B cell (primary cell): ENCODE measurements around the gene MRAS. TPM values are rescaled to one million over a fixed set of nuclear protein-coding genes. Genes with fewer than 3 reads are reported as not detected.

Experiments
- ATAC-seq: fragments of 200-7000 bp; cut with Tn5 transposase; one replicate; pipeline ENCODE4 v1.10.0; 2021; ENCODE audit warnings: low read depth, mild to moderate bottlenecking, moderate number of reproducible peaks, moderate library complexity
- CTCF ChIA-PET: fragments of 350-600 bp; sonication (Branson Sonifier 250); formaldehyde crosslinking; loops from one replicate; lab custom pipeline; 2021; ENCODE audit warnings: antibody characterized with exemption, inconsistent platforms; lab: Charles Lee
- POLR2A ChIA-PET: fragments of 350-600 bp; sonication (Branson Sonifier 250); formaldehyde crosslinking; loops from one replicate; lab custom pipeline; 2021; ENCODE audit warnings: antibody characterized with exemption; lab: Charles Lee
- DNase-seq: peaks from one replicate; pipeline ENCODE4 v3.0.0; 2013
- H2AFZ ChIP-seq: 2 replicates; pipeline ENCODE4 v1.6.1; 2012; ENCODE audit warnings: mild to moderate bottlenecking, low read depth, low read length; ENCODE audit not compliant: insufficient read depth, poor library complexity, severe bottlenecking
- H3K27ac ChIP-seq, 2 donors: 1 replicate in 1 of 2; 2 replicates in 1 of 2; pipeline ENCODE4 v1.5.1; 2012 to 2013; ENCODE audit warnings: low read length in 2 of 2, mild to moderate bottlenecking in 2 of 2, moderate library complexity in 1 of 2
- H3K27me3 ChIP-seq, 4 experiments: fragments of 200-600 bp in 1 of 4; sonication (generic) in 1 of 4; replicated peaks in 1 of 4; 1 replicate in 2 of 4; 2 replicates in 2 of 4; pipeline versions ENCODE4 v1.6.1 to v1.7.0; 2013 to 2016; ENCODE audit warnings: low read length in 3 of 4, mild to moderate bottlenecking in 2 of 4, mixed read lengths in 1 of 4, moderate library complexity in 1 of 4; ENCODE audit not compliant: insufficient read depth in 4 of 4, control insufficient read depth in 3 of 4; ENCODE audit errors: control extremely low read depth in 1 of 4
- H3K36me3 ChIP-seq, 2 experiments: replicated peaks in 1 of 2; 1 replicate in 1 of 2; 2 replicates in 1 of 2; pipeline versions ENCODE4 v1.6.1 to v1.7.1; 2013; ENCODE audit warnings: low read length in 1 of 2; ENCODE audit not compliant: insufficient read depth in 2 of 2, control insufficient read depth in 1 of 2; ENCODE audit errors: control extremely low read depth in 1 of 2, extremely low read depth in 1 of 2
- H3K4me1 ChIP-seq, 2 donors: fragments of 200-600 bp in 1 of 2; sonication (generic) in 1 of 2; 1 replicate in 1 of 2; 2 replicates in 1 of 2; pipeline versions ENCODE4 v1.5.1 to v1.6.1; 2013 to 2017; ENCODE audit warnings: low read length in 2 of 2; ENCODE audit not compliant: control insufficient read depth in 2 of 2, insufficient read depth in 2 of 2
- H3K4me2 ChIP-seq: replicated peaks from 2 replicates; pipeline ENCODE3; 2012; ENCODE audit warnings: mild to moderate bottlenecking, low read depth, low read length; ENCODE audit not compliant: poor library complexity, severe bottlenecking
- H3K4me3 ChIP-seq, 5 experiments: fragments of 200-600 bp in 1 of 5; sonication (generic) in 1 of 5; 1 replicate in 3 of 5; 2 replicates in 2 of 5; pipeline versions ENCODE4 v1.5.1 to v1.7.0; 2011 to 2016; ENCODE audit warnings: low read length in 4 of 5, mild to moderate bottlenecking in 4 of 5, low read depth in 2 of 5, control low read depth in 1 of 5, moderate library complexity in 1 of 5; ENCODE audit not compliant: insufficient read depth in 1 of 5; ENCODE audit errors: control extremely low read depth in 1 of 5, extremely low read depth in 1 of 5
- H3K79me2 ChIP-seq: fragments of 200-600 bp; sonication (generic); one replicate; pipeline ENCODE4 v1.6.0; 2016; ENCODE audit warnings: low read length; ENCODE audit not compliant: control insufficient read depth, insufficient read depth
- H3K9ac ChIP-seq: fragments of 200-600 bp; sonication (generic); 2 replicates; pipeline ENCODE4 v1.6.1; 2017; ENCODE audit warnings: mild to moderate bottlenecking, low read length, moderate library complexity
- H3K9me3 ChIP-seq, 3 donors: one replicate each; pipeline versions ENCODE4 v1.6.1 to v1.7.1; 2013; ENCODE audit warnings: low read length in 2 of 3; ENCODE audit not compliant: control insufficient read depth in 2 of 3, insufficient read depth in 1 of 3; ENCODE audit errors: control extremely low read depth in 1 of 3
- H4K20me1 ChIP-seq: 2 replicates; pipeline ENCODE4 v1.6.0; 2012; ENCODE audit warnings: mild to moderate bottlenecking, low read length; ENCODE audit not compliant: insufficient read depth, control insufficient read depth, poor library complexity, severe bottlenecking
- H3K27ac Mint-ChIP-seq: one replicate; pipeline ENCODE4 v1.8.0; 2021; ENCODE audit warnings: mixed read lengths
- H3K27me3 Mint-ChIP-seq: one replicate; pipeline ENCODE4 v1.8.0; 2021; ENCODE audit warnings: mixed read lengths
- H3K4me1 Mint-ChIP-seq: one replicate; pipeline ENCODE4 v1.8.0; 2021; ENCODE audit warnings: mixed read lengths
- H3K4me3 Mint-ChIP-seq: one replicate; pipeline ENCODE4 v1.8.0; 2021; ENCODE audit warnings: mixed read lengths
- H3K9me3 Mint-ChIP-seq: one replicate; pipeline ENCODE4 v1.8.0; 2022; ENCODE audit warnings: mixed read lengths; ENCODE audit not compliant: insufficient read depth
- EZH2 ChIP-seq: IDR thresholded peaks from 2 replicates; pipeline ENCODE4 v1.6.1; 2012; ENCODE audit warnings: borderline replicate concordance, low read depth, mild to moderate bottlenecking, moderate library complexity, low read length; ENCODE audit not compliant: insufficient read depth, poor library complexity, severe bottlenecking
- WGBS: methylation state at CpG from one replicate; pipeline ENCODE4 v1.1.5; 2013; ENCODE audit warnings: missing lambda C conversion rate; ENCODE audit not compliant: insufficient coverage; 5-methylcytosine and 5-hydroxymethylcytosine counted together
- intact Hi-C: fragments of 100-400 bp; cut with micrococcal nuclease; formaldehyde crosslinking; loops from one replicate; pipeline ENCODE4 v1.10.0; 2022
- polyA plus RNA-seq: library from polyadenylated mRNA; depleted of rRNA; stranded (reverse); fragments of >200 nt; gene quantifications from 2 replicates; pipeline ENCODE4 v1.2.3, GENCODE V29; 2012
- total RNA-seq, 2 donors: library from RNA; stranded (reverse); fragments of 120-200 nt in 1 of 2; gene quantifications; 1 replicate in 1 of 2; 2 replicates in 1 of 2; pipeline versions ENCODE4 v1.2.3 to v1.2.4, GENCODE V29; 2013 to 2022
- TF ChIP-seq, protein P1 (sequence below): fragments of 200-600 bp; IDR thresholded peaks from one replicate; pipeline ENCODE4 v1.8.0; 2022; ENCODE audit warnings: antibody characterized with exemption, mild to moderate bottlenecking

The MRAS gene
- total and polyA plus RNA-seq, 2 donors (not counting 1 experiment from before 2014, with no cell fraction given): 0.03 to 0.22 TPM

GRCh38 chr3:138334608-138335007 lies 13.8 kb upstream of the MRAS start:
- H3K9ac ChIP-seq: no peak overlapping the region
- ATAC-seq (no peak), DNase-seq (no peak)
- Mint-ChIP-seq H3K4me1 (peaks cover 4% of the 10 kb centered on the region), H3K27ac (no peak overlapping the region), H3K9me3 (no peaks in the 10 kb centered on the region), H3K4me3 (no peak overlapping the region), H3K27me3 (peaks cover 46% of the 10 kb centered on the region)
- no peak overlapping the region for H2AFZ ChIP-seq
- WGBS: 100% methylated on average over 2 of the region's 4 CpGs
- ChIA-PET CTCF (no interaction called here), POLR2A (no interaction called here)
- no peaks in the 10 kb centered on the region for H3K36me3 ChIP-seq
- H3K27ac ChIP-seq: no peak overlapping the region
- TF ChIP-seq, protein P1, sequence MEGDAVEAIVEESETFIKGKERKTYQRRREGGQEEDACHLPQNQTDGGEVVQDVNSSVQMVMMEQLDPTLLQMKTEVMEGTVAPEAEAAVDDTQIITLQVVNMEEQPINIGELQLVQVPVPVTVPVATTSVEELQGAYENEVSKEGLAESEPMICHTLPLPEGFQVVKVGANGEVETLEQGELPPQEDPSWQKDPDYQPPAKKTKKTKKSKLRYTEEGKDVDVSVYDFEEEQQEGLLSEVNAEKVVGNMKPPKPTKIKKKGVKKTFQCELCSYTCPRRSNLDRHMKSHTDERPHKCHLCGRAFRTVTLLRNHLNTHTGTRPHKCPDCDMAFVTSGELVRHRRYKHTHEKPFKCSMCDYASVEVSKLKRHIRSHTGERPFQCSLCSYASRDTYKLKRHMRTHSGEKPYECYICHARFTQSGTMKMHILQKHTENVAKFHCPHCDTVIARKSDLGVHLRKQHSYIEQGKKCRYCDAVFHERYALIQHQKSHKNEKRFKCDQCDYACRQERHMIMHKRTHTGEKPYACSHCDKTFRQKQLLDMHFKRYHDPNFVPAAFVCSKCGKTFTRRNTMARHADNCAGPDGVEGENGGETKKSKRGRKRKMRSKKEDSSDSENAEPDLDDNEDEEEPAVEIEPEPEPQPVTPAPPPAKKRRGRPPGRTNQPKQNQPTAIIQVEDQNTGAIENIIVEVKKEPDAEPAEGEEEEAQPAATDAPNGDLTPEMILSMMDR: no peak
- TF ChIP-seq EZH2: no peak
- H3K4me2 ChIP-seq: no peak overlapping the region
- intact Hi-C loops: loop anchor here (5.0 kb wide), 1 partner anchor 583 kb away; no protein-coding TSS in a partner anchor
- no peaks in the 10 kb centered on the region for H3K79me2 ChIP-seq
- H3K4me3 ChIP-seq: no peak overlapping the region
- H3K9me3 ChIP-seq: peaks cover 0 to 4% (median 0%) of the 10 kb centered on the region in 3 donors
- H4K20me1 ChIP-seq: no peaks in the 10 kb centered on the region
- peaks cover 0 to 14% (median 2%) of the 10 kb centered on the region in 4 experiments for H3K27me3 ChIP-seq
- peaks cover 0 to 4% of the 10 kb centered on the region in 2 donors for H3K4me1 ChIP-seq

DNA sequence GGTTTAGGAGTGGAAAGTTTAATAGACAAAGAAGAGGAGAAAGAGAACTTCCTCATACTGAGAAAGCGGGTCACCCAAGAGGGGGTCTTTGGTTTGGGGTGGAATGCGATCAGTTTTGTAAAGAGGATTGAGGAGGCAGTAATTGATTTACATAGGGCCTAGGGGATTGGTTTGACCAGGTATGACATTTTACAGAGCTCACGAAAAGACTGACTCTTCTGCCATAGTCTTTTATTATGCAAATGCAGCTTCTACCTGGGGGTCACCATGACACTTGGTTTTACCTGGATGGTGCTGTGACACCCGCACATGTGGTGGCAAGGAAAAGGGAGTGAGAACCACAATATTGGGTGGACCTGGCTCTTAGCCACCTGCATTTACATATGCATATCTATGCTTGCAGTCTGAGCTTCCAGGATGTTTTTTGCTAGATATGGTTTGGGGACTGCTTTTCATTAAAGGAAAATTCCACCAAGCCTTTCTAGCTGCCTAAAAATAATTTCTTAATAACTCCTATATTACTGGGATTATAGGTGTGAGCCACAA lies 11.9 kb upstream of the MRAS start:
- no peaks in the 10 kb centered on the region for H3K36me3 ChIP-seq
- POLR2A ChIA-PET: interaction anchor here (0.7 kb wide), 1 partner anchor 1061 kb away, joined by 7 read pairs; no protein-coding TSS in a partner anchor
- no peaks in the 10 kb centered on the region for H3K4me1 ChIP-seq
- 79% methylated on average over 2 of the region's 4 CpGs for WGBS
- H3K27me3 ChIP-seq: peaks cover 0 to 13% (median 2%) of the 10 kb centered on the region in 4 experiments
- Mint-ChIP-seq H3K27me3 (peaks cover 46% of the 10 kb centered on the region), H3K4me3 (no peak overlapping the region), H3K27ac (no peak overlapping the region), H3K9me3 (peaks cover 2% of the 10 kb centered on the region), H3K4me1 (no peaks in the 10 kb centered on the region)
- CTCF ChIA-PET: interaction anchor here (0.6 kb wide), 1 partner anchor 1346 kb away, joined by 4 read pairs; no protein-coding TSS in a partner anchor
- no peak for DNase-seq
- no peak for ATAC-seq
- H3K4me3 ChIP-seq: no peak overlapping the region
- no peaks in the 10 kb centered on the region for H4K20me1 ChIP-seq
- peaks cover 0 to 4% (median 0%) of the 10 kb centered on the region in 3 donors for H3K9me3 ChIP-seq
- no peak overlapping the region for H3K9ac ChIP-seq
- no peaks in the 10 kb centered on the region for H3K79me2 ChIP-seq
- H2AFZ ChIP-seq: no peak overlapping the region
- no peak overlapping the region for H3K4me2 ChIP-seq
- intact Hi-C loops: no loop called here
- no peak overlapping the region for H3K27ac ChIP-seq
- no peak for TF ChIP-seq EZH2
- TF ChIP-seq, protein P1: no peak
